ENCODE data around the gene UBE2H.

DNA sequence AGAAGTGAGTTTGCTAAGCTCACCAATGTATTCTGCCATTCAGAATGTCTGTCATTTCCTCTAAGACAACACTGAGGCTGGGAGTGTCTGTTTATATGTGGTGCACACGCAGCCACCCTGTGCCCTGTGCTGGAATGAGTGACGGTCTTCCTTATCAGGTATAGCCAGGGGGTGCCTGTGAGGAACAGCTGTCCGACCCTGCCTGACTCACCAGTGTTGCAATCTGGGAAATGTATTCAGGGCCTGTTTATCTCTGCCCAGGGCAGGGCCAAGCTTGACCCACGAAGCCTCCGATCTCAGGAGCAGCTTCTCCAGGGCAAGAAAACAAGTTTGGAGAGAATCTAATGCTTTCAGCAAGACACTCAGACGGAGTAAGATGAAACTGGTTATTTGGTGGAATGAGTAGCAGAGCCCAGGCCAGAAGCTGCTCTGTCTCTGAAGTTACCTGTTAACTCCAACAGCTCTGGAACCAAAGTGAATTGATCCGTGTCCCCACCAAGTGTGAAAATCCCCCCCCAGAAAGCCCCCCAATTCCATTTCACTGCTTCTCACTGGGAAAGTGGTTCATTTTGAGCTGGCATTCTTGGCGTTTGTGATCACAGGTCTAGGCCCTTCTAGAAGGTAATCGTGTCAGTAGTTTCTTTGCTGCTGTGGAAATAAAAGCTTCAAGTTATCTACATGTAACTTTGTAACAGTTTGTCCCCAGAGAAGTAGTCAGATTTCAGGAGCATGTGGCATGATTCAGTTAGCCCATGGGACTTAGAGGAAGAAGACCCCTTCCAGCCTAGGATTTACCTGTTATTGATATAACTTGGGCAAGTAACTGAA lies 6.1 kb upstream of the UBE2H start:
- no peak for TF ChIP-seq CTCF (IDR thresholded peaks at IDR 0.05; ENCODE audit: low read length)
- TF ChIP-seq EZH2 (optimal IDR thresholded peaks at IDR 0.05; ENCODE audit: low read depth, low read length), result no peak

All from MM.1S (cell line).